ENCODE results near the gene LOC101059915.

The LOC101059915 gene

GRCh38 chrX:71622032-71622575 lies 45.2 kb upstream of the LOC101059915 start:
- no peak for DNase-seq (ENCODE audit: low read depth, low spot score)
- Histone ChIP-seq H3K4me1 (ENCODE audit: insufficient read depth, insufficient read length) (peaks cover 10% of the 10 kb centered on the region), H3K4me3 (ENCODE audit: insufficient read length, low read depth) (no peak overlapping the region), H3K9me3 (ENCODE audit: insufficient read depth, low read length) (no peaks in the 10 kb centered on the region), H3K36me3 (ENCODE audit: insufficient read depth, insufficient read length, low read length) (no peaks in the 10 kb centered on the region), H3K27me3 (ENCODE audit: insufficient read depth, insufficient read length) (no peaks in the 10 kb centered on the region), H3K9ac (ENCODE audit: insufficient read length, low read depth) (no peak overlapping the region)
- TF ChIP-seq YY1 (IDR thresholded peaks at IDR 0.05; ENCODE audit: insufficient read depth, insufficient read length) = no peak
- TF ChIP-seq SUZ12 (IDR thresholded peaks at IDR 0.05; ENCODE audit: extremely low read depth, insufficient read depth, insufficient read length) = no peak
- TF ChIP-seq ZNF274 (IDR thresholded peaks at IDR 0.05; ENCODE audit: low read depth, low read length) = no peak

- DNase-seq (ENCODE audit: low read depth, low spot score) = peak; percentile 57
- H3K4me3 ChIP-seq (ENCODE audit: insufficient read length, low read depth) = no peak overlapping the region
- peak overlapping the region; percentile 50 for H3K9ac ChIP-seq (ENCODE audit: insufficient read length, low read depth)
- H3K27me3 ChIP-seq (ENCODE audit: insufficient read depth, insufficient read length) = no peaks in the 10 kb centered on the region
- H3K4me1 ChIP-seq (ENCODE audit: insufficient read depth, insufficient read length) = peaks cover 10% of the 10 kb centered on the region
- TF ChIP-seq YY1 (IDR thresholded peaks at IDR 0.05; ENCODE audit: insufficient read depth, insufficient read length) (no peak), ZNF274 (IDR thresholded peaks at IDR 0.05; ENCODE audit: low read depth, low read length) (no peak)
- no peaks in the 10 kb centered on the region for H3K9me3 ChIP-seq (ENCODE audit: insufficient read depth, low read length)
- no peaks in the 10 kb centered on the region for H3K36me3 ChIP-seq (ENCODE audit: insufficient read depth, insufficient read length, low read length)
These were observed 44.5 kb upstream of the LOC101059915 start for GRCh38 chrX:71622576-71623450.

DNA sequence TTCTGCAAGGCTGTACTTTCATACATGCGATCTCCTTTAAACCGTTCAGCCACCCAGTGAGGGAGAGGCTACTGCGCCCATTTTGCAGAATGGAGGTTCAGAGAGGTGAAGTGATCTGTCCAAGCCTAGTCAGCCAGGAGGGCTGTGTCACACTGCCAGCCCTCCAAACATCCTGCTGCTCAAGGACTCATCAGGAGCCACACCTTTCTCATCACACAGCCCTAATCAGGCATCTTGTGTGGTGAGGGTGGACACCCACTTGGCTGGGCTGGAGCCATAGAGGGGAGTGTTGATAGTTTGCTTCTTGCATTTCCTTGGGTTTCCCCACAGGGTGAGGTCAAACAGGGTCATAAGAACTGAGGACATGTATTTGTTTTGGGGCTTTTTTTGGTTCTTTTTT lies 43.6 kb upstream of the LOC101059915 start:
- H3K9ac ChIP-seq (ENCODE audit: insufficient read length, low read depth) = no peak overlapping the region
- H3K4me3 ChIP-seq (ENCODE audit: insufficient read length, low read depth) = no peak overlapping the region
- DNase-seq (ENCODE audit: low read depth, low spot score) = no peak
- H3K4me1 ChIP-seq (ENCODE audit: insufficient read depth, insufficient read length) = peaks cover 10% of the 10 kb centered on the region
- no peaks in the 10 kb centered on the region for H3K36me3 ChIP-seq (ENCODE audit: insufficient read depth, insufficient read length, low read length)
- TF ChIP-seq YY1 (IDR thresholded peaks at IDR 0.05; ENCODE audit: insufficient read depth, insufficient read length) = no peak
- no peak for TF ChIP-seq ZNF274 (IDR thresholded peaks at IDR 0.05; ENCODE audit: low read depth, low read length)
- no peak for TF ChIP-seq SUZ12 (IDR thresholded peaks at IDR 0.05; ENCODE audit: extremely low read depth, insufficient read depth, insufficient read length)
- H3K9me3 ChIP-seq (ENCODE audit: insufficient read depth, low read length) = no peaks in the 10 kb centered on the region
- H3K27me3 ChIP-seq (ENCODE audit: insufficient read depth, insufficient read length) = no peaks in the 10 kb centered on the region

DNA sequence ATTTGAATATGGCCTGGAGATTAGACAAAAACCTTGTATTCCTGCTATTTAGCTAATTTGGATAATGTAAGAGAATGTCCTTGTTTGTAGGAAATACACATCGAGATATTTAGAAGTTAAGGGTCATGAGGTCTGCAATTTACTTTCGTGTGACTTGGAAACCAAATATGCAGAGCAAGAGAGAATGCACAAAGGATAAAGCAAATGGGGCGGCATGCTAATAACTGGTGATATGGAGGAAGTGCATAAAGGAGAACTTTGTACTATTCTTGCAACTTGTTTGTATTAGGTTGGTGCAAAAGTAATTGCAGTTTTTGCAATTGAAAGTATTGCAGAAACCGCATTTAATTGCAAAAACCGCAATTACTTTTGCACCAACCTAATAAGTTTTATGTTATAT lies 41.9 kb upstream of the LOC101059915 start:
- Histone ChIP-seq H3K9me3 (ENCODE audit: insufficient read depth, low read length) (no peaks in the 10 kb centered on the region), H3K27me3 (ENCODE audit: insufficient read depth, insufficient read length) (no peaks in the 10 kb centered on the region), H3K4me1 (ENCODE audit: insufficient read depth, insufficient read length) (peaks cover 10% of the 10 kb centered on the region), H3K9ac (ENCODE audit: insufficient read length, low read depth) (no peak overlapping the region), H3K4me3 (ENCODE audit: insufficient read length, low read depth) (no peak overlapping the region), H3K36me3 (ENCODE audit: insufficient read depth, insufficient read length, low read length) (no peaks in the 10 kb centered on the region)
- no peak for DNase-seq (ENCODE audit: low read depth, low spot score)
- TF ChIP-seq YY1 (IDR thresholded peaks at IDR 0.05; ENCODE audit: insufficient read depth, insufficient read length) (no peak), SUZ12 (IDR thresholded peaks at IDR 0.05; ENCODE audit: extremely low read depth, insufficient read depth, insufficient read length) (no peak), ZNF274 (IDR thresholded peaks at IDR 0.05; ENCODE audit: low read depth, low read length) (no peak)

- no peaks in the 10 kb centered on the region for H3K9me3 ChIP-seq (ENCODE audit: insufficient read depth, low read length)
- no peak overlapping the region for H3K9ac ChIP-seq (ENCODE audit: insufficient read length, low read depth)
- TF ChIP-seq YY1 (IDR thresholded peaks at IDR 0.05; ENCODE audit: insufficient read depth, insufficient read length) (no peak), ZNF274 (IDR thresholded peaks at IDR 0.05; ENCODE audit: low read depth, low read length) (no peak), SUZ12 (IDR thresholded peaks at IDR 0.05; ENCODE audit: extremely low read depth, insufficient read depth, insufficient read length) (no peak)
- no peaks in the 10 kb centered on the region for H3K27me3 ChIP-seq (ENCODE audit: insufficient read depth, insufficient read length)
- H3K4me1 ChIP-seq (ENCODE audit: insufficient read depth, insufficient read length) = peaks cover 10% of the 10 kb centered on the region
- no peak for DNase-seq (ENCODE audit: low read depth, low spot score)
- no peak overlapping the region for H3K4me3 ChIP-seq (ENCODE audit: insufficient read length, low read depth)
- no peaks in the 10 kb centered on the region for H3K36me3 ChIP-seq (ENCODE audit: insufficient read depth, insufficient read length, low read length)
These were observed 40.8 kb upstream of the LOC101059915 start for GRCh38 chrX:71626576-71626975.

DNA sequence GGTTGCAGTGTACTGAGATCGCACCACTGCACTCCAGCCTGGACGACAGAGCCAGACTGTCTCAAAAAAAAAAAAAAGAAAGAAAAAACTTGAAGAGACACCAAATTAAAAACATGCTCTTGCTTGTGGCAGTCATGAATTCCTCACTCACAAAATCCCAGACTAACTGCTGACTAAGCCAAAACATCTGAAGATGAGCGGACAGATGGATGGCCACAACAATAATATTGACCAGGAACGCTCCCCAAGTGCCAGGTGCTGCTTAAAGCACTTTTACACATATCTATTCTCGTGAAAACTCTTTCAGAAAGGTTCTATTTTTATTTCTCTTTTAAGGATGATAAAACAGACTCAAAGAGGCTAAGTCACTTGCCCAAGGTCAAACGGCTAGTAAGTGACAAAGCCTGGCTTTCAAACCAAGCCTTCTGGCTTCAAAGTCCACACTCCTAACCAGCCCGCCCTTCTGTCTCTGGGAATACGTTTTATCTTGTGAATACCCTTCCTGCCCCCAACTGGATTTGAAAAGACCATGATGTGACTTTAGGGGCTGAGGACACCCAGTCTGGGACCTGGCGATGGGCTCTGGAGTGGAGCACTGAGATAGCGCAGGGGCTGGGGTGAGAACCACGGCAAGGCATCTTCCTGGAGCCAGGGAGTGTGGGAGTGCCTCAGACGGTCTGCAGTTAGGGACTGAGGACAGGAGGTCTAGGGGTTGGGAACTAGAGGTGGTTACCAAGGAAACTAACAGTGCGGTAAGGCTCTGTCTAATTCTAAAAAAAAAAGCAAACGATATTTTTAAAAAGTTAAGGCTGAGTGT lies 39.5 kb upstream of the LOC101059915 start:
- TF ChIP-seq ZNF274 (IDR thresholded peaks at IDR 0.05; ENCODE audit: low read depth, low read length) (no peak), YY1 (IDR thresholded peaks at IDR 0.05; ENCODE audit: insufficient read depth, insufficient read length) (no peak), SUZ12 (IDR thresholded peaks at IDR 0.05; ENCODE audit: extremely low read depth, insufficient read depth, insufficient read length) (no peak)
- DNase-seq (ENCODE audit: low read depth, low spot score) = no peak
- Histone ChIP-seq H3K27me3 (ENCODE audit: insufficient read depth, insufficient read length) (no peaks in the 10 kb centered on the region), H3K4me1 (ENCODE audit: insufficient read depth, insufficient read length) (peaks cover 10% of the 10 kb centered on the region), H3K36me3 (ENCODE audit: insufficient read depth, insufficient read length, low read length) (no peaks in the 10 kb centered on the region), H3K9ac (ENCODE audit: insufficient read length, low read depth) (no peak overlapping the region), H3K4me3 (ENCODE audit: insufficient read length, low read depth) (no peak overlapping the region), H3K9me3 (ENCODE audit: insufficient read depth, low read length) (no peaks in the 10 kb centered on the region)

- Histone ChIP-seq H3K36me3 (ENCODE audit: insufficient read depth, insufficient read length, low read length) (no peaks in the 10 kb centered on the region), H3K9ac (ENCODE audit: insufficient read length, low read depth) (no peak overlapping the region)
- TF ChIP-seq YY1 (IDR thresholded peaks at IDR 0.05; ENCODE audit: insufficient read depth, insufficient read length) (no peak), ZNF274 (IDR thresholded peaks at IDR 0.05; ENCODE audit: low read depth, low read length) (no peak), SUZ12 (IDR thresholded peaks at IDR 0.05; ENCODE audit: extremely low read depth, insufficient read depth, insufficient read length) (no peak)
These were observed 37.9 kb upstream of the LOC101059915 start for GRCh38 chrX:71629467-71629866.

More at GRCh38 chrX:71629467-71629866, 37.9 kb upstream of the LOC101059915 start:
- Histone ChIP-seq H3K4me3 (ENCODE audit: insufficient read length, low read depth) (no peak overlapping the region), H3K9me3 (ENCODE audit: insufficient read depth, low read length) (no peaks in the 10 kb centered on the region), H3K4me1 (ENCODE audit: insufficient read depth, insufficient read length) (peaks cover 7% of the 10 kb centered on the region), H3K27me3 (ENCODE audit: insufficient read depth, insufficient read length) (no peaks in the 10 kb centered on the region)
- no peak for DNase-seq (ENCODE audit: low read depth, low spot score)

Measured in NT2/D1 (cell line).